PC-9 (cell line): ENCODE data around the gene EP400.

Source experiments
- CTCF ChIP-seq: fragments of 200-600 bp; sonication (generic); conservative IDR thresholded peaks from 2 replicates; pipeline ENCODE4 v1.6.1; 2017; ENCODE audit warnings: mixed run types, antibody characterized with exemption, mild to moderate bottlenecking, moderate library complexity
- EZH2 ChIP-seq: fragments of 200-600 bp; sonication (generic); IDR thresholded peaks from 2 replicates; pipeline ENCODE4 v1.8.0; 2017; ENCODE audit warnings: antibody characterized with exemption, low read depth

GRCh38 chr12:132099739-132100138 is 150.0 kb downstream of the EP400 start:
- TF ChIP-seq CTCF (no peak), EZH2 (no peak)
